Left ventricle myocardium superior (tissue), 1 donor: ENCODE results near the gene ARHGAP24. TPM values are rescaled to one million over a fixed set of nuclear protein-coding genes. Genes with fewer than 3 reads are reported as not detected.

Experiments used
- ATAC-seq: fragments of 200-7000 bp; cut with Tn5 transposase; one replicate; pipeline ENCODE4 v1.9.1; 2020; ENCODE audit warnings: mild to moderate bottlenecking, moderate library complexity
- DNase-seq: peaks from one replicate; pipeline ENCODE4 v3.0.0-alpha.2; 2020
- intact Hi-C: fragments of 100-400 bp; cut with micrococcal nuclease; formaldehyde crosslinking; loops from one replicate; pipeline ENCODE4 v1.11.0; 2022
- long read RNA-seq: library from polyadenylated mRNA; unstranded; transcript quantifications from one replicate; pipeline ENCODE4 v2.0.0, GENCODE V29; 2021
- total RNA-seq: library from RNA; stranded (reverse); fragmentation: NEBNext Ultra II Directional; extraction: Animal tissue kit (Norgen Biotek cat#: 25700); gene quantifications from one replicate; pipeline ENCODE4 v1.2.1, GENCODE V29; 2021
- donor health status: DM: no; HTN: yes; CAD: no; lungs with severe emphysema.

The ARHGAP24 gene
- 13.3 TPM for total RNA-seq
- long read RNA-seq, partial matches to known transcripts, result 1 of 2 reads
- long read RNA-seq, other reads (novel, unspliced or antisense), result 1 of 2 reads

DNA sequence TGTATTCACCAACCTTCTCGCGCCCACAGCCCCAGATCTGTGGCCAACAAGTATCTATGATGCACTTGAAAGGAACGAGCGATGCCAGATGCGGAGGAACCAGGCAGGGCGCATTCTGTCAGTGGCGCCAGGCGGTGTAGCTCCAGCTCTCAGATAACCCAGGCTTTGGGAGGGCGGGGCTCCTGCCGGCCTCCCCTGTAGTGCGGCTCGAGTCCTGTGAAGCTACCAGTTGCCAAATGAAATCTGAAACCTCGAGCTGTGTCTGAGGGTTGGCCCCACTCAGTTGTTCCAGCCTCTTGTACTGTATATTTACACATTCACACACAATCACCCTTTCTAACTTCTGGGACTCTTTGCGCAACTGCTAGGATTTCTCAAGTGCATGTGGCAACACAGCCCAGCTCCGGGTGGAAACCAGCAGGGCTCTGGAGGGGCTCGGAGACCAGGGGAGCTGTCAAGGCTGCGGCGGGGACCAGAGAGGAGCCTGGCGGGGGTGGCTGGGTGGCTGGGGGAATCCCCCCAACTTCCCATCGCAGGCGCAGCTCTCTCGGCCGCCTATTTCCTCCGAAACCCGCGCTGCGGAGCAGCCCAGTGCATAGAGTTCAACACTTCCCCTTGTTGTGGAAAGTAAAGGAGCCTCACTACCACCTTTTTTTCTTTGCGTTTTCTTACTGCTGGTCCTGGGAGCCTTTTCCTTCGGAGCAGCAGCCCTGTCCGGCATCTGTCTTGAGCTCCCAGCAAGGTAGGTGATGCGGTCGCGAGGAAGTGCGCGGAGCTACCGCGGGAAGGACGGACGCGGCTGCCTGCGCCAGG lies at the start of gene ARHGAP24:
TSS of gene ARHGAP24 (plus strand) at position 333 of the 813 bp plus-strand sequence.
- ATAC-seq, result peak; percentile 98
- intact Hi-C loops, result loop anchor here (10.0 kb wide), 1 partner anchor 270 kb away; no protein-coding TSS in a partner anchor
- peak; percentile 92 for DNase-seq

DNA sequence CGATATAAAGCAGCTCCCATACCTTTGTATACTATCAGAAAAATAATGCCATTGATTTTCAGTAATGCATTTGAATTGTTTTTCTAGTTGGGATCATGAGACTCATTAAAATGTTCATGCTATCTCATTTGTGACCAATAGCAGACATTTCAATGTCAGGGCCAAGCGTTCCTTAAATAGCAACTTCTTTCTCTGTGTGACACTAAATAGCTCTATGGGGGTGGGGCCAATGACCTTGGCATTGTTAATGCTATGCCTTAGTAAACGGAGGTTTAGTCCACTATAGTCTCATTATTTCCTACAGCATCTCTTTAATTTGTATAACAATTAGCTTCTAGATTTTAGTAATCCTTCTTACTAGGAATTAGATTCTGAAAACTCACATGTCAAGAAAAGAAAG lies 48.6 kb upstream of the ARHGAP24 start:
- peak; percentile 31 for DNase-seq
- intact Hi-C loops, result no loop called here
- peak; percentile 93 for ATAC-seq

DNA sequence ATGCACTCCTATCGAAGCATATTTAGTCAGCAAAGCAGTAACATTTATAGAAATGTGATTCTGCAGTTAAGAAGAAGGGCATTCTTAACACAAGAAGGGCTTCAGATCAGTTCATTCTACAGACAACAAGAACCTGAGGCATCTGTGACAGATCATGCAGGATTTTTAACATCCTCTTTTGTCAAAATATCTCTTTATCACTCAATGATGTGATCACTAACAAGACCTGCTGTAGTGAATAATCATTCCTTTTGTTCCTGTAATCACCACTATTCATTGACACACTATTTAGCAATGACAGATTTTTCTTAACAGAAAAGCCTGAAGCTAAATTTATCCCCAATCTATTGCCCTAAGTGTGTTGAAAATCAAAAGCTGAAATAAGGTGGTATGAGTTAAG lies 47.8 kb upstream of the ARHGAP24 start:
- DNase-seq (no peak), ATAC-seq (no peak)
- intact Hi-C loops, result no loop called here

DNA sequence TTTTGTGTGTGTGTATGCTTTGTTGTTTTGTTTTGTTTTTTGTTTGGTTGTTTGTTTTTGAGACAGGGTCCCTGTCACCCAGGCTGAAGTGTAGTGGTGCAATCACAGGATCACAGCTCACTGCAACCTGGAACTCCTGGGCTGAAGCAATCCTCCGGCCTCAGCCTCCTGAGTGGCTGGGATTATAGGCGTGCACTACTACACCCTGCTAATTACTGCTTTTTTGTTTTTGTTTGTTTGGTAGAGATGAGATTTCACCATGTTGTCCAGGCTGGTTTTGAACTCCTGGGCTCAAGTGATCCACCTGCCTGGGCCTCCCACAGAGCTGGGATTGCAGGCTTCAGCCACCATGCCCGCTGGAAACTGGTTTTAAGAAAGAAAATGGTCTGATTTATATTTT lies 44.7 kb upstream of the ARHGAP24 start:
- intact Hi-C loops, result no loop called here

DNA sequence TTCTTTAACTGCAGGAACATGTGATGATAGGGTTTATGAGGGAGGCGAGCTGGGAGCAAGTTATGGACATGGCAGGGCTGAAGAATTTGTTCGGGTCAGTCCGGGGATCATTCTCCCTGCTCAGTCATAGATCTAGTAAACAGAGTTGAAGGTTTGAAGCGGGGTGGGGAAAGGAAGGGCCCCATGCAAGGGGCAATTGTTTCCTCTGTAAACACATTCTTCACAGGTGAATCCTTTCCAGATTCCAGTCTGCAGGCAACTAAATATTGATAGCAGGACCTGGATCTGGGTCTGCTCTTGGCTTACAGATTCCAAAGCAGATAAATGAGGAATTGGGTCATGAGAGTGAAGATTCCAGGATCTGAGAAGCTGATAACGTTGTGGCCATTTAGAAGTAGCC lies 44.3 kb upstream of the ARHGAP24 start:
- ATAC-seq (no peak), DNase-seq (no peak)
- intact Hi-C loops, result no loop called here

More for the DNA sequence above, 44.7 kb upstream of the ARHGAP24 start:
- DNase-seq (no peak), ATAC-seq (no peak)

DNA sequence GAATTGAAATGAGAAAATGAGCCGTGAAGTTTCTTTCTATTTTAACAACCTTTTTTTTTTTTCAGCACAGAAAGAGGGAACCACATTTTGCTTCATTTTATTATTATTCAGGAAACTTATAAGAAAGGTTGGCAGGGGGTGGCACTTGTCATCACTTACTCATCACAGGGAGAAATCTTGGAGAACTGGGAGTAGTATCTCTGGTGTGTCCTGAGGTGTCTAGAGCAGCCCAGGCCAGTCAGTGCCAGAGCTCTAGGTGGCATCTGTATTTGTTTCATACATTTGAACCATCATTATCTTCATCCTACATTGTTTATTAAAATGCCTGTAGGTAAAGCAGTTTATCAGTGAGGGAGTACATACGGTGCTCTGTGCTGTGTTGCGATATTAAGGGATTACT lies 43.8 kb upstream of the ARHGAP24 start:
- DNase-seq (no peak), ATAC-seq (no peak)
- intact Hi-C loops, result no loop called here

DNA sequence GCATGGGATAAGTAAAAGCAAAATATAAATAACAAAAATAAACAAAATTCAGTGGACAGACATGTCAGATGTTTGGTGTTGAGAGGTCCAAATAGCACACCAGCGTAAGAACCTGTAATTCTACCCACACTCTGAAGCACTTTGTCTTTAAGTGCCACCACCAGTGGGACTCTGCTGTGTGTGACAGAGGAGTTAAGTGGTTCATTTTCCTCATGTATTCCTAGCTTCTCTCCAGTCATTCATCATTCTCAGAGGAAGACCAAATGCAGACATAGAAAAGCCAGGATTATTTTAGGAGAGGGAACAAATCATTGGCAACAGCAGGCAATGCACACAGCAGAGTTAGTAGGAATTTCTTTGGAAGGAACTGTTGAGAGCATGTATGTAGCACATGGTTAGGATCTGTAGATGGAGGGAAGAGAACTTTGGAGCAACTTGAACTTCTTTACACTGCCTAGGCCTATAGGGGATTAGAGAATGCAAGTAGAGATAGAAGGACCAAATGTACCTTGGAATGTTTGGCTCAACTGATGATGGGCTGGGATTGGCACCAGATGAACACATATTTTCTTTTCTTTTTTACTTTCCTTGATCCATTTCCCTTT lies 43.0 kb upstream of the ARHGAP24 start:
- ATAC-seq, result peak; percentile 55
- intact Hi-C loops, result no loop called here
- no peak for DNase-seq

DNA sequence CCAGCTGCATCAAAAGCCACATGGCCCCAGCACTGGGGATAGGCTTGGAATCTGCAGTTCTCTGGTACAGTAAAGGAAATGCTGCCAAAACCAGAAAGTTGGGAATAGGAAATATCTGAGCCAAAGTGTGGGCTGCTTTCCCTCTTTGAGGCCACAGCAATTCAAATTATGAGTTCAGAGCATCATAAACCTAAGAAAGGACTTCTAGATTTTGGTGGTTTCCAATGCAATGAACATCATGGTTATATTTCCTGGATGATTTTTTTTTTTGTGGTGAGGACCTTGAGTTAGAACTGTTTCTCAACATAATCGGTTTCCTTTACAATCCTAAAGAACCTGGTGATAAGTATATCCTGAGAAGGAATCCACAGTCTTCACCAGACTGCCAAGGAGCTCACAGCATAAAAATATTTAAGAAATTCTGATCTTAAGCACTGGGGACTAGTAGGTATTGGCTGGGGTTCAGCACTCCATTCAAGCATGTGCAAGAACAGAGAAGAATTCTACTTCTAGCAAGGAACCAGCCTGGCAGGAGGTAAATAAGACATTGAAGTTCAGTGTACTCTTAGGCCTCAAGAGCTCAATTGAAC lies 29.8 kb upstream of the ARHGAP24 start:
- DNase-seq (no peak), ATAC-seq (peak; percentile 63)
- intact Hi-C loops, result no loop called here

DNA sequence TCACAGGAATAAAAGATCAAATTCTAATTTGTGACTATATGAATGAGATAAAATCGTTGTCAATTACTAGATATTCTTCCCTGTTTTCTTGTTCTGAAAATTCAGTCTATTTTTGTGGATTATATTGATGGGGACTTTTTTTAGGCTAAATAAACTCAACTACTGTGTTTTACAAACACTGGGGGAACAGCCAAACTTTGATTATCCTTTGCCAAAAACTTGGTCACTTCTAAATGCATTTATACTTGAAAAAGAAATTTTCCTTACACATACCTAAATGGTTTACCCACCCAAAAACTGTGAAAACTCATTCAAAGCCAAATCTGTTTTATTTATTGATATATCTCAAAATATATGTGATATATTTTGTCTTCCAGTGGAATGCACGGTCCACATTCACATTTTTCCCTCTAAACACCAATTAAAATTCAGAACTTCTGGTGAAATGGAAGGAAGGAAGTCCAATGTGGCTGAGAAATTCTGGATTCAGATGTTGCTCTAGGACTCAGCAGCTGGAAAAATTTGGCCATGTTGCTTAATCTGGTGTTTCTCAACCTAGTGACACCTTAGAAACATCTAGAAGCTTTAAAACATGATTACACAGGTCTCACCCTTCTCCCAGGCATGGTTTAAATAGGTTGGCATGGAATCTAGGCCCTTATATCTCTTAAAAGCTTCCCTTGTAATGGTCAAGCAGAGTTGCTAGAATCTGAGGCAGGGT lies 28.6 kb upstream of the ARHGAP24 start:
- ATAC-seq (peak; percentile 77), DNase-seq (no peak)
- intact Hi-C loops, result no loop called here

DNA sequence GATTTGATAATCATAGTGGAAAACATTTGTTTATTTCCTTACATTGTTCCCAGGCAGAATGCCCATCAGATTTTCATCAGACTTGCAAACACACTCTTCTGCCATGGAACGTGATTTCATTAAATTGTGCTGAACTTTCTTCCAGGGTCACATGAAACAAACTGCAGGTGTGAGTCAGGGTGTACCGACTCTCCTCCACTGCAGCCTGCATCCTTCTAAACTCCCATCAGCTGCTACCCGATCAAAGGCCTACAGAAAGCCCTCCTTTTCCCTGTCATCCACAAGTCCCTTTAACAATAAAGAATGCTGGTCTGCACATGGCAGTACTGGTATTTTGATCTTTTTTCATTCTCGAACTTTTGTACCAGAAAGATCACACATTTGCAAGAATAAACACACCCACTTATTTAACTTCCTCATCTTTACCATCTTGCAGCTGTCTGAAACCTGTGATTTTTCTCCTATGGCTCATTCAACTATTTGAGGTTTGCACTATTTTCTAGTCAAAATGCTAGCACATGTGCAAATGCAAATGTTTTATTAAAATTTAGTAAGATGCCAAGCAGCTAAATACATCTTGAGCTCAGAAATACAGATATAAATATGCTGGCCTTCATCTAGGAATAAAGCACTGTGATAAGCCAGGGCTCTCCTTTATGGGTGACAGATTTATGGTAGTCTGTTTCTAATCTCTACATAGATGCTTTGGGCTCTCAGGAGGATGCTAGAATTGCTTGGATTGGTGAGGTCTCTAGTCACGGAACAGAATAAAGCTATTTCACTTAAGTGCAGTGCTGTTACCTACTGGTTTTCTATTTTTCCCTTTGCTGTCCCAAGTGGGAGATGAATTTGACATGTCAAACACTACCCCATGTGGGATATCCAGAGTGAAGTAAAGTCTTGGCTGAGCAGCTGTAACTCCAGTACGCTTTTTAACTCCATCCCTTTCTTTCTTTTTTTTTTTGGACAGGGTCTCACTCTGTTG lies 25.8 kb upstream of the ARHGAP24 start:
- ATAC-seq (no peak), DNase-seq (no peak)
- intact Hi-C loops, result no loop called here

DNA sequence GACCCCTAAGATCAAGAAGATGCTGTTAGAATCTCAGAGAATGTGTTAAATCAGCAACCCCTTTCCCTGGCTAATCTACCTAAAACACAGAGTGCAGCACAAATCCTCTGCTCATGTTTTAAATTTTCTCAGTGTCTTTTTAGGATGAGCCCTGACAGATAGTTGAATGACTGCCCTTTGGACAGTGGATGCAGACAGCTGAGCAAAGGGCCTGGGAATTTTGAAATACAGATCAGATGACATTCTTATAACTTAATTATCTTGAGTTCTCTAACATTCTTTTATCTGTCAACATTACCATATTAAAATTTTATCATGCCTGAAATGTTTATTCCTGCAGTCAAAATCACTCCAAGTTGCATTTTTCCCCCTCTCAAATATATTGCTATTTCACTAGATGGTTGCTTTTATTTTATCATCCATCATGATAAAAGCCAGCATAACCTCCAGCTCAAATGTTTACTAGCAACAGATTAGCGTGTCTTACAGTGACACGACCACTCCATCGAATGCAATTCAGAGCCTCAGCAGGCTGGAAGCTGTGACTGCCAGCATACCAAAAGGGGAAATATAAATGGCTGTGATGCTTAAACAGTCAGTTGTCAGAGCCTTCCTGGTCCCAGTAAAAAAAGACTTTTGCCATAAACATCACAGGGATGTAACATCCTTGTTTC lies 22.8 kb upstream of the ARHGAP24 start:
- DNase-seq (no peak), ATAC-seq (no peak)
- intact Hi-C loops, result no loop called here

DNA sequence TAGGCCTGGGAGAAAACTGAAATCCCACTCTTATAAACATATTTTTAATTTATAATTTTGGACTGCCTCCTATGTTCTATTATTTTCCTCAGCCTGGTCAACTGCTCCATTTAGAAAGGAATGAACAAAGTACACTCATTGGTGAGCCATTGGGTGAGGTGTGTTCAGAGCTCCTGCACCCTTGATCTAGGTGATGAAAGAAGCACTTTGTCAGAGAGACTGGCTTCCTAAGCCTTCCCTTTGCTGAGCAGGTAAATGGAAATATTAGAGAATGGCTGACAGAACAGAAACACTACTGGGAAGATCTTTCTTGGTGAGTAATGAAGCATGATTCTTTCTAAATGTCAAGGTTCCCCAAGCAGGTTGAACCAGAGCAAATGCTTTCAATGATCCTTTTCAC lies 19.0 kb upstream of the ARHGAP24 start:
- intact Hi-C loops, result no loop called here
- no peak for DNase-seq
- ATAC-seq, result no peak

DNA sequence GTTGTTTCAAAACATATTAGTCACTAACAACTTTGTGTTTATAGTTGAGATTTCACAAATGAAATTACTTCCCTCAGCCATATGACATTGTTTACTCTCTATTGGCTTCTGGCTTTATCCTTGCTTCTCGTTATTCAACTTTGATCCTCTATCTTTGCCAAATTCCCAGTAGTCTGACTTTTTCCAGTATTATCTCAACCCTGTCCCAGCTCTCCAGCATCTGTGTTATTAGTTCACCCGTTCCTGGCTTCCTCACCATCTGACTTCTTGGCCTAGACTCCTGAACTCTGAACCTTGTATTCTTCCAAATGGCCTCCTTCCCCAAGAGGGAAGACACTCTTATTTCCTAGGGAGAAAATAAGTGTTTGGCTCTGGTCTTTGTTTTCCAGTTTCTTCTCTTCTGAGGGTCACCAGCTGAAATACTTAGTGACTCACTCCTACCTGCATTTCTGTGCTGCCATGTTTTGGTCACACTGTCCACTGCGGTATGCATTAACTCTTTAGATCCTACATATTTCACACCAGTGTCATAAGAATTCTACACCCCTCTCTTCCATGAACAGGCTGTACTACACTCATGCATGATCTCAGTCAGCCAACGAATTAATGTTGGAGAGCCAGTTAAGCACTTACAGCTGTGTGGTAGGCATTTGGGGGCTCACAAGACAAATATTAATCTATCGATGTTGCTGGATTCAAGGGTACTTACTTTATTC lies 17.0 kb upstream of the ARHGAP24 start:
- intact Hi-C loops, result no loop called here
- ATAC-seq (peak; percentile 92), DNase-seq (no peak)

DNA sequence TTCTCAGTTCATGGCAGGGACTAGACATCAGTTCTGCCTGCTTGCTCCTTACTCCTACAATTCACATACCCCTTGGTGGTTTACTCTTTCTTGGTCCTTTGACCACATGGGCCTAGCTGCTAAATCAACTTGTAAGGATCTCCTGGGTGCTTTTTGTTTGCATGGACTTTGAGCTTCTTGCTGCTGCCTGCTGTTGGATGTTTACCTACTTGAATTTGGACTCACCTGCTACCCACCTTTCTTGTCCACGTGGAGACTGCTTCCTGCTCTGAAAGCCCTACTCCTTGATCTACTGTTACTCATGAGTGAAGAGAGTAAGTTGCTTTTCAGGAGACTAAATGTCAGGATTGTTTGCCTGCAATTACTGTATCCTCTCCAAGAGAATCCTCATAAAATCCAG lies 15.2 kb upstream of the ARHGAP24 start:
- intact Hi-C loops, result no loop called here
- no peak for ATAC-seq
- no peak for DNase-seq

DNA sequence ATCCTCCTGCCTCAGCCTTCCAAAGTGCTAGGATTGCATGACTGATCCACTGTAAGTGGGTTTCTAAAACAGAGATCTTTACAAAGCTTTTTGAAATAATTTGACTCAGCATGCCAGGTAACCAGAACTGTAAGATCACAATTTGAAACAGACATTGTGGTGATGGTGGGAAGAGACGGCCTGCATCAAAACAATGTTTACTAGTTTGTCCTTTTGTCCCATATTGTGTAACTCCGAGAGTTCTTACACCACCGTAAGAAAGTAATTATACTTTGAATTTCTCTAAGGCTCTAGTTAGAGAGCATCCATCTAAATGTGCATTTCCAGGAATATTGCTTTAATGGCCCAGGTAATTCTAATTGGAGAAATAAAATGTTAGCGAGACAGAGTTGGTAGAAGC lies 594 bp upstream of the ARHGAP24 start:
- intact Hi-C loops, result loop anchor here (10.0 kb wide), 1 partner anchor 270 kb away; no protein-coding TSS in a partner anchor
- ATAC-seq (no peak), DNase-seq (no peak)

DNA sequence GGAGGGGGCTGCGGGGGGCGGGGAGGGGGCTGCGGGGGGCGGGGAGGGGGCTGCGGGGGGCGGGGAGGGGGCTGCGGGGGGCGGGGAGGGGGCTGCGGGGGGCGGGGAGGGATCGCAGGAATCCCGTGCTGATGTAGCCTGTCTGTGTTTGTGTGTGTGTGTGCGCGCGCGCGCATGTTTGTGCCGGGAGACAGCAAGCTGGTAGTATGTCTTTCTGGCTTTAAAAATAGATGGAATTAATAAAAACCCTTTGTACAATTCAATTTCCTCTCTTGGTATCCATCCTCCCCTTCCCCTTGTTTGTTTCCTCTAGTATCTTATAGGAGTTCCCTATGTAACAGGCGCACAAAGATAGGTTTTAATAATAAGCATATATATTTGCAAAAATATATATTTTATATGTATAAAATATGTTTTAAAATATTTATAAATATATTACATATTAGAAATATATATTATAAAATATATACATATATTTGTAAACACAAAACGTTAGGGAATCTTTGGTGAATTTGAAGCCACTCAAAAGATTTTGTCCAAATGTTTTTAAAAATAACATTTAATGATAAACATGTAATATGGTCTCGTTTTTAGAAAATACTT lies 782 bp downstream of the ARHGAP24 start:
- DNase-seq (peak; percentile 68), ATAC-seq (peak; percentile 7)
- intact Hi-C loops, result loop anchor here (10.0 kb wide), 1 partner anchor 269 kb away; no protein-coding TSS in a partner anchor

DNA sequence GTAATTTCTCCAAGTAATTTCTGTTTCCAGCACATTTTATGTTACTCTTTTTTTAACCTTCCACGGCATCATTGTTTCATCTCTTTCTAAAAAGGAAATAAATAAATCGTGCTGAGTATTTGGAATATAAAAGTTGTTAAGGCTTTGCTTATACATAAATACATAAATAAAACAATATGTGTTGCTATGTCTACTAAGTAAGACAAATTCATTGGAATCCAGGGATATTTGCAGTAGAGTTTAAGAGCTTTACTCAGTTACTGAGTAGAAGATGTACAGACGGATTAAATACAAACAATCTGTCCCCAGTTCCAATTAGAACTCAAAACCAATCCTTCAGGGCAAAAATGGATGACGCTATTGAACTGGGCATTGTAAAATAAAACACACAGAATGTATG lies 1.4 kb downstream of the ARHGAP24 start:
- DNase-seq (no peak), ATAC-seq (no peak)
- intact Hi-C loops, result loop anchor here (10.0 kb wide), 1 partner anchor 268 kb away; no protein-coding TSS in a partner anchor
